Trophoblast cell (in vitro differentiated cells and primary cell): ENCODE data around the gene PNPLA6.
A peak's percentile ranks its signal among the peaks of the same experiment; 100 is the strongest.

Experiments used
- DNase-seq, 2 donors: peaks; one replicate each; pipeline ENCODE4 v3.0.0-alpha.2; 2016
- H2AFZ ChIP-seq: 2 replicates; pipeline ENCODE4 v1.6.1; 2013; ENCODE audit warnings: low read length, moderate library complexity, mild to moderate bottlenecking; ENCODE audit not compliant: insufficient read depth, poor library complexity
- H2AK5ac ChIP-seq: 2 replicates; pipeline ENCODE4 v1.6.1; 2013; ENCODE audit warnings: mild to moderate bottlenecking, low read length
- H2BK120ac ChIP-seq: 2 replicates; pipeline ENCODE4 v1.6.1; 2013; ENCODE audit warnings: low read length, mild to moderate bottlenecking, moderate library complexity; ENCODE audit not compliant: insufficient read depth, poor library complexity
- H2BK12ac ChIP-seq: 2 replicates; pipeline ENCODE4 v1.6.1; 2013; ENCODE audit warnings: mild to moderate bottlenecking, low read length, moderate library complexity
- H2BK5ac ChIP-seq: 2 replicates; pipeline ENCODE4 v1.6.1; 2013; ENCODE audit warnings: low read length, low read depth, moderate library complexity, mild to moderate bottlenecking; ENCODE audit not compliant: poor library complexity
- H3K14ac ChIP-seq: 2 replicates; pipeline ENCODE4 v1.6.1; 2013; ENCODE audit warnings: mild to moderate bottlenecking, low read length
- H3K18ac ChIP-seq: 2 replicates; pipeline ENCODE4 v1.6.1; 2013; ENCODE audit warnings: mild to moderate bottlenecking, low read length
- H3K23ac ChIP-seq: 2 replicates; pipeline ENCODE4 v1.6.1; 2013; ENCODE audit warnings: low read length
- H3K27ac ChIP-seq: 2 replicates; pipeline ENCODE4 v1.5.1; 2013; ENCODE audit warnings: low read depth, mild to moderate bottlenecking, inconsistent platforms, low read length, moderate library complexity
- H3K27me3 ChIP-seq: 2 replicates; pipeline ENCODE4 v1.6.1; 2013; ENCODE audit warnings: inconsistent platforms, mild to moderate bottlenecking, low read length, moderate library complexity; ENCODE audit not compliant: insufficient read depth
- H3K36me3 ChIP-seq, 2 experiments: 1 replicate in 1 of 2; 2 replicates in 1 of 2; pipeline ENCODE4 v1.6.1; 2013; ENCODE audit warnings: low read length in 2 of 2, mild to moderate bottlenecking in 2 of 2, moderate library complexity in 1 of 2; ENCODE audit not compliant: insufficient read depth in 2 of 2, control insufficient read depth in 1 of 2
- H3K4ac ChIP-seq: 2 replicates; pipeline ENCODE4 v1.6.1; 2013; ENCODE audit warnings: low read depth, mild to moderate bottlenecking, low read length, moderate library complexity
- H3K4me1 ChIP-seq, 2 experiments: 1 replicate in 1 of 2; 2 replicates in 1 of 2; pipeline ENCODE4 v1.6.1; 2013; ENCODE audit warnings: low read length in 2 of 2, mild to moderate bottlenecking in 2 of 2, moderate library complexity in 1 of 2; ENCODE audit not compliant: insufficient read depth in 2 of 2, control insufficient read depth in 1 of 2
- H3K4me2 ChIP-seq: 2 replicates; pipeline ENCODE4 v1.6.1; 2013; ENCODE audit warnings: inconsistent platforms, mild to moderate bottlenecking, low read length, moderate library complexity
- H3K4me3 ChIP-seq: 2 replicates; pipeline ENCODE4 v1.5.1; 2013; ENCODE audit warnings: mild to moderate bottlenecking, low read depth, low read length, inconsistent platforms
- H3K79me1 ChIP-seq: one replicate; pipeline ENCODE4 v1.6.1; 2013; ENCODE audit warnings: low read length
- H3K79me2 ChIP-seq: 2 replicates; pipeline ENCODE4 v1.6.1; 2013; ENCODE audit warnings: low read length, mild to moderate bottlenecking; ENCODE audit not compliant: control insufficient read depth, insufficient read depth, poor library complexity
- H3K9ac ChIP-seq: 2 replicates; pipeline ENCODE4 v1.6.1; 2013; ENCODE audit warnings: mild to moderate bottlenecking, low read length
- H3K9me3 ChIP-seq: 2 replicates; pipeline ENCODE4 v1.6.1; 2013; ENCODE audit warnings: low read depth, mild to moderate bottlenecking, control low read depth, inconsistent platforms, low read length; ENCODE audit not compliant: insufficient read depth
- H4K12ac ChIP-seq: 2 replicates; pipeline ENCODE4 v1.6.1; 2013; ENCODE audit warnings: low read depth, mild to moderate bottlenecking, low read length, moderate library complexity
- H4K8ac ChIP-seq: 2 replicates; pipeline ENCODE4 v1.6.1; 2013; ENCODE audit warnings: low read depth, mild to moderate bottlenecking, low read length, moderate library complexity
- H4K91ac ChIP-seq: one replicate; pipeline ENCODE4 v1.6.1; 2013; ENCODE audit warnings: low read depth, mild to moderate bottlenecking, low read length, moderate library complexity
- WGBS: extraction: QIAGEN DNeasy Blood & Tissue Kit; methylation state at CpG from one replicate; pipeline ENCODE4 v1.1.7; 2013; ENCODE audit warnings: missing lambda C conversion rate; ENCODE audit not compliant: insufficient read length, insufficient coverage; ENCODE audit errors: extremely low coverage; 5-methylcytosine and 5-hydroxymethylcytosine counted together

The PNPLA6 gene

GRCh38 chr19:7521551-7522071, 13.9 kb upstream of the PNPLA6 start:
- peak in 1 of 2 donors; percentile 38 for DNase-seq
- Histone ChIP-seq H4K91ac (peak overlapping the region; percentile 87), H3K23ac (no peak overlapping the region), H4K12ac (peak overlapping the region; percentile 96), H3K9ac (no peak overlapping the region), H3K18ac (no peak overlapping the region), H2AK5ac (no peak overlapping the region), H2BK120ac (peak overlapping the region; percentile 75), H3K4me1 (peaks cover 11 to 16% of the 10 kb centered on the region in 2 experiments), H3K79me1 (peaks cover 12% of the 10 kb centered on the region), H3K4me2 (peak overlapping the region; percentile 88), H3K9me3 (no peaks in the 10 kb centered on the region), H3K4me3 (no peak overlapping the region), H2BK12ac (peak overlapping the region; percentile 38), H2BK5ac (peak overlapping the region; percentile 70), H3K27me3 (no peaks in the 10 kb centered on the region), H3K27ac (peak overlapping the region; percentile 22), H2AFZ (no peak overlapping the region), H3K36me3 (peaks cover 33 to 41% of the 10 kb centered on the region in 2 experiments), H3K4ac (no peak overlapping the region), H3K79me2 (peaks cover 10% of the 10 kb centered on the region), H4K8ac (peak overlapping the region; percentile 92), H3K14ac (peak overlapping the region; percentile 84)
- WGBS, result no CpG with 5 or more reads among the region's 10 CpGs

DNA sequence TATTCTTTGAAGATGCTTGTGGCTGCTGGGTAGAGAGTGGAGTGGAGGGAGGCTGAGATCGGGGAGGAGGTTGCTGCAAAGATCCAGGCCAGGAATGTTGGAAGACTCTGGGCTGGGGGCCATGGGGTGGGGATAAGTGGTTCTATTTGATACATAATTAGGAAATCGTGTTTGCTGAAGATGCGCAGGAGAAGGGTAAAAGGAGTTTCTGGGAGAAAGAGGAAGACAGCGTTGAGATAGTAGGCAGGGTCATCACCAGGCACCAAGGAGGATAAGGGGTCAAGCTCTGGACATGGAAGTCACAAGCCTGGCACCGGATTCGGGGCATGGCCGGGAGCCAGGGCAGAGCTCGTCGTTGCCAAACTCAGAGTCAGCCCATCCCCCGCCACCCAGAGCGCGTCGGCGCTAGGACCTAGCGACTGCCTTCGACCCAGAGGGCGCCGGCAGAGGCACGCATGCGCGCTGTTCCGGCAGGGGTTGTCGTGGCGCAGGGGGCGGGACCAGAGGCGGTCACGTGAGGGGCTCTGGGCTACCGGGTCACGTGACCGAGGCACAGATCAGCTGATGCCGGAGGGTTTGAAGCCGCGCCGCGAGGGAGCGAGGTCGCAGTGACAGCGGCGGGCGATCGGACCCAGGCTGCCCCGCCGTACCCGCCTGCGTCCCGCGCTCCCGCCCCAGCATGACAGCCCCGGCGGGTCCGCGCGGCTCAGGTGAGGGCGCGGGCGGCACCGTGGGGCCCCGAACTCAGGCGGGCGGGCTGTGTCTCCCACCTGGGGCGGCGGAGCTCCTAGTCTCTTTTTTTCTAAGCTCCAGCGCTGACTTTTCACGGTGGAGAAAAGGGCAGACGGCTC, 13.2 kb upstream of the PNPLA6 start, which contains the start of gene MCOLN1:
MCOLN1 (plus strand) TSS at position 553 of the 851 bp plus-strand sequence; CDS start at position 680, 127 bp downstream.
- no CpG with 5 or more reads among the region's 65 CpGs for WGBS
- H3K4me2 ChIP-seq, result peak within 1 kb of the TSS; percentile 96

GRCh38 chr19:7522923-7523667, 12.4 kb upstream of the PNPLA6 start:
- Histone ChIP-seq H3K4ac (peak overlapping the region; percentile 50), H4K12ac (no peak overlapping the region), H3K9ac (peak overlapping the region; percentile 21), H2AFZ (peak overlapping the region; percentile 56), H2BK12ac (no peak overlapping the region), H3K79me1 (peaks cover 7% of the 10 kb centered on the region), H3K27ac (no peak overlapping the region), H2BK120ac (no peak overlapping the region), H4K8ac (peak overlapping the region; percentile 79), H3K4me3 (peak overlapping the region; percentile 93), H3K18ac (peak overlapping the region; percentile 77), H3K36me3 (peaks cover 45 to 49% of the 10 kb centered on the region in 2 experiments), H4K91ac (peak overlapping the region; percentile 28), H2AK5ac (no peak overlapping the region), H3K4me2 (peak overlapping the region; percentile 96), H2BK5ac (peak overlapping the region; percentile 38), H3K9me3 (peaks cover 3% of the 10 kb centered on the region), H3K79me2 (peaks cover 6% of the 10 kb centered on the region), H3K4me1 (peaks cover 4 to 7% of the 10 kb centered on the region in 2 experiments), H3K14ac (peak overlapping the region; percentile 65), H3K23ac (no peak overlapping the region), H3K27me3 (no peaks in the 10 kb centered on the region)
- WGBS, result no CpG with 5 or more reads among the region's 23 CpGs
- DNase-seq, result peak; percentile 45 to 68

More for the DNA sequence above, 13.2 kb upstream of the PNPLA6 start, which contains the start of gene MCOLN1:
- H3K4me3 ChIP-seq, result peak within 1 kb of the TSS; percentile 93
- H2AFZ ChIP-seq, result peak within 1 kb of the TSS; percentile 83
- peak within 1 kb of the TSS; percentile 92 for H4K8ac ChIP-seq
- H3K9ac ChIP-seq, result peak within 1 kb of the TSS; percentile 71
- peak within 1 kb of the TSS; percentile 67 for H2BK12ac ChIP-seq
- H2AK5ac ChIP-seq, result peak within 1 kb of the TSS; percentile 94
- H4K12ac ChIP-seq, result peak within 1 kb of the TSS; percentile 96
- H2BK5ac ChIP-seq, result peak within 1 kb of the TSS; percentile 70
- peaks cover 6% of the 10 kb centered on the region for H3K79me2 ChIP-seq
- H3K4ac ChIP-seq, result peak within 1 kb of the TSS; percentile 68
- peak within 1 kb of the TSS; percentile 84 for H3K14ac ChIP-seq
- H2BK120ac ChIP-seq, result peak within 1 kb of the TSS; percentile 75
- DNase-seq, result peak; percentile 99
- H3K27me3 ChIP-seq, result no peaks in the 10 kb centered on the region
- H3K27ac ChIP-seq, result peak within 1 kb of the TSS; percentile 22
- peaks cover 39 to 45% of the 10 kb centered on the region in 2 experiments for H3K36me3 ChIP-seq
- H3K79me1 ChIP-seq, result peaks cover 7% of the 10 kb centered on the region
- H3K18ac ChIP-seq, result peak within 1 kb of the TSS; percentile 88
- H3K4me1 ChIP-seq, result peaks cover 5 to 10% of the 10 kb centered on the region in 2 experiments
- no peaks in the 10 kb centered on the region for H3K9me3 ChIP-seq
- peak within 1 kb of the TSS; percentile 87 for H4K91ac ChIP-seq
- no peak within 1 kb of the TSS for H3K23ac ChIP-seq

- peaks cover 7% of the 10 kb centered on the region for H3K79me1 ChIP-seq
- no peaks in the 10 kb centered on the region for H3K27me3 ChIP-seq
- peaks cover 54 to 58% of the 10 kb centered on the region in 2 experiments for H3K36me3 ChIP-seq
- peaks cover 6% of the 10 kb centered on the region for H3K79me2 ChIP-seq
- no peak overlapping the region for H3K9ac ChIP-seq
- no peak overlapping the region for H2AFZ ChIP-seq
- H2AK5ac ChIP-seq, result no peak overlapping the region
- no peak overlapping the region for H3K18ac ChIP-seq
- no peak overlapping the region for H3K4me3 ChIP-seq
- peaks cover 4 to 7% of the 10 kb centered on the region in 2 experiments for H3K4me1 ChIP-seq
- no peak overlapping the region for H3K23ac ChIP-seq
- no peak overlapping the region for H4K8ac ChIP-seq
- peaks cover 4% of the 10 kb centered on the region for H3K9me3 ChIP-seq
- no peak overlapping the region for H3K4me2 ChIP-seq
- no peak overlapping the region for H4K91ac ChIP-seq
- no peak overlapping the region for H2BK12ac ChIP-seq
- H4K12ac ChIP-seq, result no peak overlapping the region
- no peak overlapping the region for H3K4ac ChIP-seq
- H2BK120ac ChIP-seq, result no peak overlapping the region
- no peak overlapping the region for H2BK5ac ChIP-seq
- DNase-seq, result no peak
- no peak overlapping the region for H3K27ac ChIP-seq
- no CpG with 5 or more reads among the region's 5 CpGs for WGBS
- H3K14ac ChIP-seq, result no peak overlapping the region
These were observed 11.0 kb upstream of the PNPLA6 start for GRCh38 chr19:7524523-7524922.
